H1 (cell line): ENCODE measurements around the gene FOXA2. TPM values are rescaled to one million over a fixed set of nuclear protein-coding genes. Genes with fewer than 3 reads are reported as not detected.
"Not testable (repeated sequence)": the region's sequence is repeated elsewhere in the genome, so short reads cannot be mapped to it uniquely, and the experiment has no call there.

ENCODE experiments used
- CTCF ChIA-PET: fragments of 300-600 bp; sonication (Branson Sonifier 250); formaldehyde crosslinking; loops from one replicate; lab custom pipeline; 2021; ENCODE audit not compliant: partially characterized antibody; lab: Charles Lee
- POLR2A ChIA-PET: fragments of 300-600 bp; sonication (Branson Sonifier 250); formaldehyde crosslinking; loops from one replicate; lab custom pipeline; 2021; ENCODE audit warnings: inconsistent platforms; ENCODE audit not compliant: partially characterized antibody; lab: Charles Lee
- DNase-seq, 2 experiments: peaks; one replicate each; pipeline versions ENCODE4 v3.0.0 to v3.0.0-alpha.2; 2010 to 2022; ENCODE audit warnings: low spot score in 2 of 2, low read depth in 1 of 2, mixed read lengths in 1 of 2
- FAIRE-seq: peaks from 2 replicates; lab custom pipeline; 2011; peaks lifted over from hg19 to GRCh38; lab: Jason Lieb, UNC
- H2AFZ ChIP-seq: 2 replicates; pipeline ENCODE4 v1.8.1; 2012; ENCODE audit warnings: low read length, inconsistent platforms
- H2AK5ac ChIP-seq: 2 replicates; pipeline ENCODE4 v1.6.1; 2013; ENCODE audit warnings: low read depth, low read length
- H2BK120ac ChIP-seq: replicated peaks from 2 replicates; pipeline ENCODE3; 2013; ENCODE audit warnings: low read depth, low read length, inconsistent platforms
- H2BK12ac ChIP-seq: 2 replicates; pipeline ENCODE4 v1.6.1; 2013; ENCODE audit warnings: low read depth, low read length
- H2BK15ac ChIP-seq: 2 replicates; pipeline ENCODE4 v1.6.1; 2013; ENCODE audit warnings: low read length
- H2BK20ac ChIP-seq: 2 replicates; pipeline ENCODE4 v1.6.1; 2013; ENCODE audit warnings: low read length
- H2BK5ac ChIP-seq: 2 replicates; pipeline ENCODE4 v1.6.1; 2013; ENCODE audit warnings: low read depth, low read length
- H3K14ac ChIP-seq: 2 replicates; pipeline ENCODE4 v1.6.1; 2013; ENCODE audit warnings: inconsistent platforms; ENCODE audit not compliant: insufficient read length
- H3K18ac ChIP-seq: 2 replicates; pipeline ENCODE4 v1.6.1; 2013; ENCODE audit warnings: low read length; ENCODE audit errors: extremely low read depth
- H3K23ac ChIP-seq: 2 replicates; pipeline ENCODE4 v1.6.1; 2013; ENCODE audit warnings: inconsistent platforms; ENCODE audit not compliant: insufficient read length
- H3K23me2 ChIP-seq: 2 replicates; pipeline ENCODE4 v1.6.1; 2013; ENCODE audit warnings: low read depth, low read length
- H3K27ac ChIP-seq: 2 replicates; pipeline ENCODE4 v1.6.1; 2011; ENCODE audit warnings: low read depth, low read length, inconsistent platforms
- H3K27me3 ChIP-seq, 4 experiments: replicated peaks in 1 of 4; 1 replicate in 1 of 4; 2 replicates in 3 of 4; pipeline versions ENCODE4 v1.6.1 to v1.8.1; 2011 to 2013; ENCODE audit warnings: low read length in 3 of 4, mild to moderate bottlenecking in 3 of 4, inconsistent platforms in 2 of 4, mixed read lengths in 2 of 4, moderate library complexity in 1 of 4; ENCODE audit not compliant: control insufficient read depth in 3 of 4, insufficient read depth in 3 of 4; ENCODE audit errors: extremely low read depth in 1 of 4
- H3K36me3 ChIP-seq, 4 experiments: 2 replicates each; pipeline versions ENCODE4 v1.6.1 to v1.8.1; 2011 to 2013; ENCODE audit warnings: mild to moderate bottlenecking in 4 of 4, low read length in 3 of 4, moderate library complexity in 2 of 4, control low read depth in 1 of 4, inconsistent platforms in 1 of 4; ENCODE audit not compliant: insufficient read depth in 4 of 4, control insufficient read depth in 2 of 4
- H3K4ac ChIP-seq: replicated peaks from 2 replicates; pipeline ENCODE3; 2013; ENCODE audit warnings: low read length, low read depth, mixed read lengths, inconsistent platforms; ENCODE audit not compliant: insufficient read length
- H3K4me1 ChIP-seq, 4 experiments: replicated peaks in 1 of 4; 1 replicate in 1 of 4; 2 replicates in 3 of 4; pipeline versions ENCODE4 v1.6.1 to v1.8.1; 2011 to 2013; ENCODE audit warnings: low read length in 3 of 4, inconsistent platforms in 2 of 4, mixed read lengths in 1 of 4; ENCODE audit not compliant: insufficient read depth in 4 of 4, control insufficient read depth in 3 of 4
- H3K4me2 ChIP-seq, 2 experiments: 2 replicates each; pipeline versions ENCODE4 v1.6.1 to v1.8.1; 2011 to 2013; ENCODE audit warnings: low read depth in 2 of 2, low read length in 2 of 2, control low read depth in 1 of 2, inconsistent platforms in 1 of 2, mild to moderate bottlenecking in 1 of 2; ENCODE audit not compliant: insufficient read depth in 1 of 2
- H3K4me3 ChIP-seq, 4 experiments: fragments of 200-600, 300-600 bp in 1 of 4; sonication (generic), shearing (Covaris generic), sonication (Bioruptor Twin) in 1 of 4; 2 replicates each; pipeline versions ENCODE4 v1.5.1 to v1.8.1; 2011 to 2016; ENCODE audit warnings: low read length in 4 of 4, low read depth in 3 of 4, control low read depth in 2 of 4, inconsistent platforms in 2 of 4, mild to moderate bottlenecking in 2 of 4, mixed read lengths in 1 of 4, moderate library complexity in 1 of 4; ENCODE audit not compliant: insufficient read depth in 2 of 4; ENCODE audit errors: extremely low read depth in 1 of 4
- H3K56ac ChIP-seq: replicated peaks from 2 replicates; pipeline ENCODE3; 2013; ENCODE audit warnings: low read depth, mild to moderate bottlenecking, mixed read lengths, low read length, inconsistent platforms; ENCODE audit not compliant: insufficient read length
- H3K79me1 ChIP-seq: 2 replicates; pipeline ENCODE4 v1.6.1; 2013; ENCODE audit warnings: low read depth, low read length, control low read depth
- H3K79me2 ChIP-seq, 2 experiments: 2 replicates each; pipeline versions ENCODE4 v1.6.1 to v1.8.1; 2012 to 2013; ENCODE audit warnings: low read length in 2 of 2, mild to moderate bottlenecking in 2 of 2, inconsistent platforms in 1 of 2; ENCODE audit not compliant: insufficient read depth in 2 of 2, control insufficient read depth in 1 of 2
- H3K9ac ChIP-seq, 4 experiments: replicated peaks in 1 of 4; 1 replicate in 1 of 4; 2 replicates in 3 of 4; pipeline versions ENCODE4 v1.6.1 to v1.8.1; 2011 to 2013; ENCODE audit warnings: low read depth in 3 of 4, low read length in 3 of 4, control low read depth in 2 of 4, mild to moderate bottlenecking in 2 of 4, moderate library complexity in 2 of 4, inconsistent platforms in 1 of 4; ENCODE audit errors: extremely low read depth in 1 of 4
- H3K9me3 ChIP-seq, 2 experiments: 2 replicates each; pipeline versions ENCODE4 v1.6.1 to v1.8.1; 2012 to 2013; ENCODE audit warnings: mild to moderate bottlenecking in 2 of 2, moderate library complexity in 2 of 2, control low read depth in 1 of 2, inconsistent platforms in 1 of 2, low read depth in 1 of 2, low read length in 1 of 2, mixed read lengths in 1 of 2; ENCODE audit not compliant: insufficient read depth in 2 of 2
- H4K20me1 ChIP-seq, 2 experiments: replicated peaks in 1 of 2; 2 replicates each; pipeline versions ENCODE3 to v1.8.1; 2011 to 2013; ENCODE audit warnings: inconsistent platforms in 2 of 2, low read length in 2 of 2, mild to moderate bottlenecking in 1 of 2; ENCODE audit not compliant: insufficient read depth in 2 of 2, control insufficient read depth in 1 of 2
- H4K5ac ChIP-seq: 2 replicates; pipeline ENCODE4 v1.6.1; 2013; ENCODE audit warnings: low read length, low read depth, mixed read lengths, inconsistent platforms; ENCODE audit not compliant: insufficient read length
- H4K8ac ChIP-seq: 2 replicates; pipeline ENCODE4 v1.8.0; 2013; ENCODE audit warnings: mild to moderate bottlenecking, moderate library complexity, low read length, inconsistent platforms; ENCODE audit not compliant: insufficient read depth; ENCODE audit errors: extremely low read depth
- H4K91ac ChIP-seq: replicated peaks from 2 replicates; pipeline ENCODE3; 2013; ENCODE audit warnings: low read length, mixed read lengths, inconsistent platforms; ENCODE audit not compliant: insufficient read length
- WGBS, 2 experiments: shearing (Covaris generic) in 1 of 2; methylation state at CpG; one replicate each; pipeline versions ENCODE4 v1.1.6 to v1.1.7; 2013 to 2015; ENCODE audit warnings: low lambda C conversion rate in 2 of 2, mixed read lengths in 2 of 2, inconsistent platforms in 1 of 2, low coverage in 1 of 2, missing lambda C conversion rate in 1 of 2; ENCODE audit not compliant: insufficient replicate concordance in 2 of 2, insufficient coverage in 1 of 2, insufficient read length in 1 of 2; ENCODE audit errors: extremely low coverage in 1 of 2, missing lambda C conversion rate in 1 of 2; 5-methylcytosine and 5-hydroxymethylcytosine counted together
- polyA plus RNA-seq, 7 experiments: library from polyadenylated mRNA; depleted of rRNA in 3 of 7; stranded (reverse) in 5 of 7; unstranded in 2 of 7; fragments of >200 nt in 5 of 7; fragments of 200-250 nt in 2 of 7; gene quantifications; 1 replicate in 5 of 7; 2 replicates in 1 of 7; 4 replicates in 1 of 7; pipeline versions ENCODE4 v1.2.1 to v1.2.3, GENCODE V29; 2011 to 2013; ENCODE audit warnings: missing spikeins in 2 of 7, mixed read lengths in 2 of 7
- total RNA-seq: library from RNA; stranded (reverse); fragmentation: NEBNext Ultra II Directional; extraction: Animal tissue kit (Norgen Biotek cat#: 25700); gene quantifications from 2 replicates; pipeline ENCODE4 v1.2.1, GENCODE V29; 2021

Gene FOXA2
- total and polyA plus RNA-seq, 2 of the 8 experiments (the other 6 are each of a cell fraction or from before 2014, with no cell fraction given), result not detected

DNA sequence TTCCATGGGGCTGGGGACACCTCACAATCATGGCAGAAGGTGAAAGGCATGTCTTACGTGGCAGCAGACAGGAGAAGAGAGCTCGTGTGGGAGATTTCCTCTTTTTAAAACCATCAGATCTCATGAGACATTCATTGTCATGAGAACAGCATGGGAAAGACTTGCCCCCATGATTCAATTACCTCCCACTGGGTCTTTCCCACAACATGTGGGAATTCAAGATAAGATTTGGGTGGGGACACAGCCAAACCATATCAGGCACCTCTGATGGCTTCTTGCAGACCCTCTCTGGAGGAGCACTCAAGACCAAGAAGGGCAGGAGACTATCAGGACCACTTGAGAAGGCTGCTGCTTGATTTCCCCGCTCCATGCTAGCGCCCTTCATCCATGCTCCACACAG, 33.9 kb downstream of the FOXA2 start:
- H3K18ac ChIP-seq, H2BK20ac ChIP-seq, H2AFZ ChIP-seq, H3K79me1 ChIP-seq, H3K27ac ChIP-seq, H3K56ac ChIP-seq, H3K36me3 ChIP-seq, DNase-seq, H2AK5ac ChIP-seq, H4K20me1 ChIP-seq, H3K79me2 ChIP-seq, H3K23ac ChIP-seq, H2BK120ac ChIP-seq, H3K27me3 ChIP-seq, H3K4me1 ChIP-seq, POLR2A ChIA-PET, H3K4me2 ChIP-seq, H4K8ac ChIP-seq, H3K23me2 ChIP-seq, H3K4ac ChIP-seq, H3K4me3 ChIP-seq, CTCF ChIA-PET, H3K9me3 ChIP-seq, H4K5ac ChIP-seq, H3K9ac ChIP-seq, H3K14ac ChIP-seq, FAIRE-seq, H2BK5ac ChIP-seq, H2BK12ac ChIP-seq, H4K91ac ChIP-seq: not testable (repeated sequence)
- WGBS, 2 experiments, result 87% methylated on average over 4 of the region's 4 CpGs; no CpG with 5 or more reads in 1 of the 2 experiments
- 0 out of 2 replicates have a peak overlapping the region, but pooled peaks have one; percentile 9 for H2BK15ac ChIP-seq
